ENCODE data around the gene RAB40C.

GRCh38 chr16:624526-625070 is 34.7 kb downstream of the RAB40C start:
- TF ChIP-seq SUZ12 (IDR thresholded peaks at IDR 0.05) (no peak), ZNF384 (IDR thresholded peaks at IDR 0.05) (no peak), ELF4 (IDR thresholded peaks at IDR 0.05) (no peak), BHLHE40 (IDR thresholded peaks at IDR 0.05; ENCODE audit: borderline replicate concordance) (no peak), SP1 (IDR thresholded peaks at IDR 0.05) (no peak), ARNT (IDR thresholded peaks at IDR 0.05) (no peak), FOXM1 (IDR thresholded peaks at IDR 0.05; ENCODE audit: borderline replicate concordance) (no peak), L3MBTL2 (conservative IDR thresholded peaks at IDR 0.05) (no peak), LEF1 (IDR thresholded peaks at IDR 0.05; ENCODE audit: borderline replicate concordance) (no peak), HDGF (IDR thresholded peaks at IDR 0.05; ENCODE audit: borderline replicate concordance) (no peak), FOXK2 (IDR thresholded peaks at IDR 0.05) (no peak)
